Ramos (cell line): Measurements from ENCODE around the gene LAPTM4A.

Source experiments
- in situ Hi-C: fragments of 300-500 bp; cut with MboI; formaldehyde crosslinking; loops from one replicate; pipeline ENCODE4 v1.14.3; 2022; ENCODE audit warnings: low sequenced_read_pairs; ENCODE audit not compliant: unreplicated experiment

LAPTM4A gene

DNA sequence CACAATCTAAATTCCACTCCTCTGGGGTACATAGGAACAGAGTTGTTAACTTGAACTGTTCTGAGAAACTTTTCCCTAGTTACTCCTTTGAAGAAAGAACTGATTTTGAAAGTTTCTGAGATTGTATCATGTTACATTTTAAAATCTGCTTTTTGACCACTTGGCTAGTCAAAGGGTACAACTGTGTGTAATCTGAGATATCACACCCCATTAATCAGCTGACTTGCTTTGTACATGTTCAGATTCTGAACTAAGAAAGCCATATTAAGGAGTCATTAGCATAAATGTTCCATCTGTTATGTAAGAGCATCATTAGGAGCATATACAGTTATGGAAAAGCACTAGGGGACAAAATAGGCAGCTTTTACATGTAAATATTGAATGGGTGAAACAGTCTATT, 57.7 kb downstream of the LAPTM4A start:
- in situ Hi-C loops = no loop called here

DNA sequence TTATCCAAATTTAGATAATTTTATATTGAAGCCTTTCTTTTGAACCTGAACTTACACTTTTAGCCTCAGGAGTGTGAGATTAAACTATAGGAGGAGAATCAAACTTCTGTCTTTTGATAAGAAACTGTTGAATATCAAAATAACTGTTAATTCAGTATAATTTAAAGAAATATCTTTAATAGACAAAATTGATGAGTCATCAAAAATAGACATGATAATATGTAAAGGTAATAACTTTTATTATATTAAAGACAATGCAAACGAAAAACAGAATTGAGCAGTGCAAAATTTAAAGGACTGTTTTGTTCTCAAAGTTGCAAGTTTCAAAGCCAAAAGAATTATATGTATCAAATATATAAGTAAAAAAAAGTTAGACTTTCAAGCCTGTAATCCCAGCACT, 59.5 kb downstream of the LAPTM4A start:
- in situ Hi-C loops = no loop called here

GRCh38 chr2:19990416-19990728, 61.1 kb downstream of the LAPTM4A start:
- in situ Hi-C loops = no loop called here

DNA sequence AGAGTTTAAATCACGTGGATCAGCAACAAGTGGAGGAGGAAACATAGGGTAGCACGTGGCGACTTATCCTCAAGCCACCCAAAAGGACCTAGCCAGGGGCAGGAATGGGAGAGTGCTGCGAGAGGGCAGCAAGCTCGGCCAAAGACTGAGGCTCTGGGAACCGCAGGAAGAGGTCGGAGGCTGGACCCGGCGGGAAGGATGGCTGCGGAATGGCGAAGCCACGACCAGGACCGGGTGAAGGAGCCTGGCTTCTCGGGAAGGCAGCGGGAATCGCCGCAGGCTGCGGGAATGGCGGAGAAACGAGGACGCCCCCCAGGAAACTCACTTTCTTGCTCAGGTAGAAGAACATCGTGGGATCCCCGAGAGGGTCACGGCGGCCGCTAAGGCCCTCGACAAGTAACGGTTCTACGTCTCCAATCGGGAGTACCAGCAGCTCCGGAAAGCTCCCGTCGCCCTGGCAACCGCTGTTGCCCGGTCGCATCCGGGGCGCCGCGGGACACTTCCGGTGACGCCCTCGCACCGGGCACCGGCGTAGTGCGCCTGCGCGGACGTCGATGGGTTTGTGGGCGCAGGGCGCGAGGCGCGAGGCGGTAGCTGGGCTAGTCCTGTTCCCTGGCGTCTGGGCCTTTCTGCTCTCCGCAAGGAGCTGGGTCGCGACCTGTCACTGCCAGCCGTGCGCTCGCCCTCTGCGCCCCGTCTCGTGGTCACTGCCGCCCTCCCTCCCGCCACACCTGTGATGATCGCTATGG, 61.6 kb downstream of the LAPTM4A start, which contains the start of gene WDR35:
TSS of gene WDR35 (minus strand) at position 439 of the 749 bp plus-strand sequence. CDS start at position 349, 90 bp downstream.
- in situ Hi-C loops = no loop called here

DNA sequence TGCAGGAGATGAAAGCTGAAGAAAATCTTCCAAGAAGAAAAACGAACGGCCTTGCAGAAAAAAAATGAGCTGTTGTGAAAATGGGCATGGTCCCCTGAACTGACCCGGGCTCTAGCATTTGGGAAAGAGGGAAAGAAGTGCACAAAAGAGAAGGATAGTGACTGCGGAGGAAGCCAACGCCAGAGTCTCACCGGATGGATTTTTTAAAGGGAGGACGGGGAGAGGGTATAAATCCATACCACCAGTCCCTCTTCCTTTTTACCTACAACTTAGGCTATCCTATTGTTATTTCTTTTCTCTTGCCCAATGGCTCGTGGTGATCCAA, 62.1 kb downstream of the LAPTM4A start:
- in situ Hi-C loops = no loop called here

DNA sequence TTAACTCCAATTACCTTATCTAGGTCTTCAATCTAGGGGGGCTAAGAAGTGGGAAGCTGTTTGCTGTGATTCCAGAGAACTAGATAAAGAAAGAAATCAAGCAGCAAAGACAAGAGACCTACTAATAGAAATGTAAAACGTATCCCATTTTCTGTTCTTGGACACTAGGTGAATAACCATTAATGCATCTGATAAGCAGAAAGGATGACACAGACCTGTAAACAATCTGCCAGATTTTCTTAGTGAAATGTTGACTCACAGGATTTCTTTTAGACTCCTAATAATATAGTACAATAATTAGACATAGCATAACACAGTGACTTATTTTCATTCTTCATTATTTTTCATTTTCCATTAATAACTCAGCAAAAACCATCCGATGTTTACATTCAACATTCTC, 62.8 kb downstream of the LAPTM4A start:
- in situ Hi-C loops = no loop called here

DNA sequence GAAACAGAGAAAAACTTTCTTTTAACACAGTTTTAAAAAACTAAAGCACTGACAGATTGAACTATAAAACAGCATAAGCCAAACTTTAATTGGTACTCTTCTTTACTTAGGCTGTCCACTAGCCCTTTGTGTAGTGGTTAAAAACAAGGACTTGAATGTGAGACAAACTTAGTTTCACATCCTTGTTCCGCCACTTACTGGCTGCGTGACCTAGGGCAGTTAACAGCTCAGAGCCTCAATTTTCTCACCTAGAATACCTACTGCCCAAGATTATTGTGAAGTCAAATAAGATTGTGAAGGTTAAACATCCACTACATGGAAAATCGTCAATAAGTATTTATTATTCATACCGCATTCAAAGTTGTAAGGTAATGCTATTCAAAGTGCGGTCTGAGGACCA, 63.5 kb downstream of the LAPTM4A start:
- in situ Hi-C loops = no loop called here
